Measurements from ENCODE around the gene ATM. TPM values are rescaled to one million over a fixed set of nuclear protein-coding genes. Genes with fewer than 3 reads are reported as not detected.
"Not testable (repeated sequence)": the region's sequence is repeated elsewhere in the genome, so short reads cannot be mapped to it uniquely, and the experiment has no call there.

ATM gene
- total RNA-seq, 1 donor from 2014 or later, result 64.0 TPM

- DNase-seq (ENCODE audit: extremely low read depth, low read depth, low spot score), result no peak
Observed at GRCh38 chr11:108369064-108369463, 146.2 kb downstream of the ATM start.

GRCh38 chr11:108370315-108370714 is 147.4 kb downstream of the ATM start:
- no peak for DNase-seq (ENCODE audit: extremely low read depth, low read depth, low spot score)

- no peak for DNase-seq (ENCODE audit: extremely low read depth, low read depth, low spot score)
Observed at GRCh38 chr11:108370990-108371389, 148.1 kb downstream of the ATM start.

GRCh38 chr11:108373505-108373904 is 150.6 kb downstream of the ATM start:
- DNase-seq (ENCODE audit: extremely low read depth, low read depth, low spot score), result not testable (repeated sequence)

GRCh38 chr11:108388576-108388975 is 165.7 kb downstream of the ATM start:
- DNase-seq (ENCODE audit: extremely low read depth, low read depth, low spot score), result no peak

GRCh38 chr11:108392353-108392752 is 169.5 kb downstream of the ATM start:
- no peak for DNase-seq (ENCODE audit: extremely low read depth, low read depth, low spot score)

GRCh38 chr11:108393046-108393445 is 170.2 kb downstream of the ATM start:
- no peak for DNase-seq (ENCODE audit: extremely low read depth, low read depth, low spot score)

- no peak for DNase-seq (ENCODE audit: extremely low read depth, low read depth, low spot score)
Observed at GRCh38 chr11:108394744-108395284, 171.9 kb downstream of the ATM start.

- not testable (repeated sequence) for DNase-seq (ENCODE audit: extremely low read depth, low read depth, low spot score)
Observed at GRCh38 chr11:108396672-108397071, 173.8 kb downstream of the ATM start.

- no peak for DNase-seq (ENCODE audit: extremely low read depth, low read depth, low spot score)
Observed at GRCh38 chr11:108398439-108398838, 175.6 kb downstream of the ATM start.

GRCh38 chr11:108402241-108402640 is 179.4 kb downstream of the ATM start:
- DNase-seq (ENCODE audit: extremely low read depth, low read depth, low spot score), result no peak

GRCh38 chr11:108403052-108403451 is 180.2 kb downstream of the ATM start:
- DNase-seq (ENCODE audit: extremely low read depth, low read depth, low spot score), result no peak

- DNase-seq (ENCODE audit: extremely low read depth, low read depth, low spot score), result no peak
Observed at GRCh38 chr11:108405706-108406105, 182.8 kb downstream of the ATM start.

- DNase-seq (ENCODE audit: extremely low read depth, low read depth, low spot score), result no peak
Observed at GRCh38 chr11:108414958-108415357, 192.1 kb downstream of the ATM start.

GRCh38 chr11:108417551-108417950 is 194.7 kb downstream of the ATM start:
- DNase-seq (ENCODE audit: extremely low read depth, low read depth, low spot score), result not testable (repeated sequence)

Other genes with a start within 250 kb of the ATM start
- gene CUL5, start 214.2 kb upstream of the ATM start, total RNA-seq, result 25.8 and 27.1 TPM in 2 replicates
- 98.5 and 210 TPM in 2 replicates for gene ACAT1, start 101.5 kb upstream of the ATM start, total RNA-seq
- gene NPAT, start 429 bp upstream of the ATM start, total RNA-seq, result 9.9 and 15.8 TPM in 2 replicates
- not detected in 2 replicates for gene C11orf65, start 244.5 kb downstream of the ATM start, total RNA-seq

Measured in glomerular endothelial cell (primary cell).